Measurements from ENCODE around the gene SH3D21.

The SH3D21 gene

GRCh38 chr1:36330940-36331339 is 24.8 kb downstream of the SH3D21 start:
- no peak for DNase-seq

GRCh38 chr1:36337830-36338229 is 31.7 kb downstream of the SH3D21 start:
- DNase-seq: no peak

- DNase-seq: no peak
These were observed 33.0 kb downstream of the SH3D21 start for GRCh38 chr1:36339215-36339614.

GRCh38 chr1:36339615-36340014 is 33.4 kb downstream of the SH3D21 start:
- DNase-seq: no peak

DNA sequence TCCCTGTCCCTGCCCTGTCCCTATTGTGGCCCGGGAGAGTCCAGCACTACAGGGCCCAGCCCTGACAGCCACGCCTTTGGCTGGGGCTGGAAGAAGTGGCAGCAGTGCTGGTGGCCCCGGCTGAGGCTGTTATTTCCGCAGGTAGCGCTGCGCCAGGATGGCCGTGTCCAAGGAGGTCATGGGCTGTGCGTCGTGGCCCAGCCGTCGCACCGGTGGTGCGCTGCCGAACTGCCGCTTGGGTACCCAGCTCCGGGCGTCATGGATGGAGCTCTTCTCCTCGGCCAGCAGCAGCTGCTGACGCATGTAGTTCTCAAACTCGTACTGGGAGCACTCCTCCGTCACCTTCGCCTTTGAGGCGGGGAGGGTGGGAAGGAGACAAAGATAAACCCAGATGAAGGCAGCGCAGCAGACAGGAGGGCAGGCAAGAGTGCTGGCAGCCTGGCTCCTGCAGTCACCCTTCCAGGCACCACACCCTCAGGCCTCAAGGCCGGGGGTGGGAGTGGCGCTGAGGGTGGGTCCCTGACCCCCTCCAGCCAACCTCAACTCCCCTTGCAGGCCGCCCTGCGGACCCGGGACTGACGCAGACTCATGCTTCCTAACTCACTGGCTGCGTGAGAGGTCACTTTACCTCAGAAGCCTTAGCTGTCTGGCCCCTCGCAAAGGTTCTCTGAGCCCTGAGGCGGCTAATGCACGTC is 35.6 kb downstream of the SH3D21 start:
- DNase-seq: no peak

DNA sequence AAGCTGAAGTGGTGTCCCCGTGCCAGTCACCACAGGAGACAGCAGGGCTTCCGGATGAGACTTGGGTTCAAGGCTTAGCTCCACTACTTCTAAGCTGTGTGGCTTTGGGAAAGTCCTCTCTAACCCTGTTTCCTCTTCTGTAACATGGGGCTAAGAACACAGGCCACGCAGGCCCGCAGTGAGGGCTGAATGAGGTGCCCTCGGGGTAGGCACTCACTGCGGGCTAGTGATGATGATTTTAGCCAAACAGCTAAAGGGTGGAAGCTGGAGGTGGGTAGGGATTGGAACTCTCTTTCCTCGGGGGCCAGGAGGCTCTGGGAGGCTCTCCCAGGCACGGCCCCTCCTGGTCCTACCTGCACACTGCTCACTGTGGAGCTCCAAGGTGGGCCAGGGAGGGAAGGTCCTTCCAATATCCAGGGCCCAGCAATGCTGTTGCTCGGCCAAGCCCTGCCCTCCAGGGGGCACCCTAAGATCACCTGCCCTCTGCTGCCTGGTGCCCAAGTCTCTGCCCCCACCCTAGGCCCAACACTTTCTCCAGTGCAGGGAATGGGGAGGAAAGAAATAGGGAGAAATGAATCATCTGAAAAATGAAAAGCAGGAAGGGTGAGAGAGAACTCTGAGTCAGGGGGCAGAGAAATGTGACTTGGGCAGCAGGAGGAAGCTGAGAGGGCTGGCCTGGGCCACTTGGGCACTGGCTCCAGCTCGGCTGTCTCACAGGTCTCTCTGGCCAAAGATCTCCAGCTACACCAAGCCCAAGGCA is 36.4 kb downstream of the SH3D21 start:
- peak; percentile 62 to 68 for DNase-seq

DNA sequence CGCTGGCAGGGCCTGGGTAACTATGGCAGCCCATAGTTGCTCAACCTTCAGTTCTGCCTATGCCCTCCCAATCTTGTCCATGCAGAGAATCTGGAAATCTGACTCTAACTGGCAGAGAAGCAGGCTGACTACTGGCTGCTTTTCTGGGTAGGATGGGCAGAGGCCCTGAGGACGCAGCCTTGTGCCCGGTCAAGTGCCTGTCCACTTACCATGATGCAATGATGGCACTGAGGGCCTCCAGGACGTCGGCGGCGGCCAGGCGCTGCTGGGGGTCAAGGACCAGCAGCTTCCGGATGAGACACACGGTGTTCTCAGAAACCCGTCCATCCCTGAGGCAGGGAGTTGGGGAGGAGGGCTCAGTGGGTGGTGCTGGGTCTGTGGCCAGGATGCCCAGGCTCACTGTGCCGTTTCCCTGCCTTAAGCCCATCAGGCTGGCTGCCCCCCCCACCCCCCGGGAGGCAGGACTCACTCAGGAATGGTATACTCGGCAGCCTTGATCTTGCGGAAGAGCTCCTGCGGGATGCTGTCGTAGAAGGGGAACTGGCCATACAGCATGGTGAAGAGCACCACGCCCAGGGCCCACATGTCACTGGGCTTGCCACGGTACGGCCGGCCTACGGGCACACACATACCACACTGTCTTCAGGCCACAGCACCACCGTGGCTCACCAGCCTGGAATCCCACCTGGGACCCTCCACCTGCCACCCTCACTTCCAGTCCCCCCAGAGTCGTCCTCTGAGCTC is 37.7 kb downstream of the SH3D21 start:
- no peak for DNase-seq

- DNase-seq: no peak
These were observed 38.2 kb downstream of the SH3D21 start for GRCh38 chr1:36344395-36344680.

- DNase-seq: no peak
These were observed 39.2 kb downstream of the SH3D21 start for GRCh38 chr1:36345353-36345752.

GRCh38 chr1:36346741-36347370 is 40.7 kb downstream of the SH3D21 start:
- no peak for DNase-seq

DNA sequence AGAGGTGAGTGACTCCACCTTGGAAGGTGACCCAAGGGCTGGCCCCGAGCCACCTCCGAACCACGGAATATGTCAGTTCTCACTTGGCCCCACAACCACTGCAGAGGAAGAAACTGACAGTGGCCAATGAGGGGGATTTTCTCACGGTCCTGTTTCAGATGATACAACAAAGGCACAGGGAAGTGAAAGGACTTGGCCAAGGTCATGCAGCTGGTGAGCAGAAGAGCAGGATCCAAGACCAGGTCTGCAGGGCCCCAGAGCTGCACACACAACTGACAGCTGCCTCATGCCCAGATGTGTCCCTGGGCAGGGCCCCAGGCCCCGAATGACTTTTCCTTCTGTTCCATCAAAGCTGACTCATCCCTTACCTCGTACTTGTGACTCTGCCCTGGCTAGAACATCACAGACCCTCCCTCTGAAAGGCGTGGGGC is 43.1 kb downstream of the SH3D21 start:
- DNase-seq: peak in 1 of 2 experiments; percentile 24

DNA sequence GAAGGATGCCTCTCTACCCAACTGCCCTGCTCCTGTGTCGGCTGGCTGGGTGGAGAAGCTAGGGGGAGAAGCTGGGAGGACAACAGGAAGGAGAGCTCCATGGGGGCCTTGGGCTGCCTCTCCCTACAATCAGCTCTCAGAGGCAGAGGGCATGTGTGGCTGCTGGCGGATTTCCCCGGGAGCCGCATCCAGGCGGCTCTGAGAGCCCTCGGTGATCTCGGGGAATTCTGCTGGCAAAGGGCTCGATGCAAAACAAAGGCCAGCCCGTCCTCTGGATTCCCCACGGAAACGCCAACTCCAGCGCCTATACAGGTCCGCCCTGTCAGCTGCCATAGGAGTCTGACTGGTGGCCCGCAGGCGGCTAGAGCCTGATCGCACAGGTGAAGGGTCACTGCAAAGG is 43.7 kb downstream of the SH3D21 start:
- no peak for DNase-seq

GRCh38 chr1:36350659-36351226 is 44.6 kb downstream of the SH3D21 start:
- peak; percentile 45 to 54 for DNase-seq

GRCh38 chr1:36351227-36351977 is 45.2 kb downstream of the SH3D21 start:
- DNase-seq: no peak

GRCh38 chr1:36352125-36352909 is 46.1 kb downstream of the SH3D21 start:
- no peak for DNase-seq

DNA sequence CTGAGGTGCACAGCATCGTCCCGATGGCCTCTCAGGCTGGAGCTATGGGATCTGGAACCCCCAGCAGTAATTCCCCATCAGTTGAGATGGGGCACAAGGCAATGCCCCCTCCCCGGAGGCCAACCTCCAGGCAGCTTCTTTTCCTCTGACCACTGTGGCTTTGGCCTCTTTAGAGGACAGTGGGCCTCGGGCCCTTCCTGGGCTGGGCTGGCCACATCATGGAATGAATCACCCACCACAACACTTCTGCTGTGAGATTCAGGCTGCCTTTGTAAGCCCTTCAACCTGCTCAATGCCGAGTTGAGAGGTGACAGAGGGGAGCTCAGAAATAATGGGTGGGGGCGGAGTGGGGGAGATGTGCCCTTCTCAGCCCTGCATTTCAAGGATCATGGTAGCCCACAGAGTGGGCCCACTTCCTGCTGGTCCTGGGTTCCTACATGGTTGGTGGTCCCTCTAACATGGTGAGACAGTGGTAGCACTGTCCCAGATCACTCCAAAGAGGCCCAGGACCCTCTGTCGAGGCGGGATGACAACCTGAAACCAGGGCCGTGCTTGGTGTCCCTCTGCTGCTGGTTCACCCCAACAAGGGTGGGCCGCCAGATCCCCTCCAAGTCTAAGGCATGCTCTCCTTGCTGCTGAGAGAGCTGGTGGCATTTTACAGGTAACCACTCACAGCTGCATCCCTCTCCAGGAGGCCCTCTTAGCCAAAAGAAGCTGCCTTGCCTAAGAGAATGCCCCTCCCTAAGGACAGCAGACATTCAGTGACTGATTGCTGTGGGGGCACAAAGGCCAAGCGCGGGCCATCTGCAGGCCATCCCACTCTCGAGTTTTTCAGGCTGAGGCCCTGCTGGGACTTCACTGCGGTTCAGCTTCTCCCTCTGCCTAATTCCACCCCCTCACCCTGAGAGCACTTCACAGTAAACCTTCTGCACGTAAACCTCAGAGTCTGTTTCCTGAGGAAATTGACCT is 47.0 kb downstream of the SH3D21 start:
- no peak for DNase-seq

DNA sequence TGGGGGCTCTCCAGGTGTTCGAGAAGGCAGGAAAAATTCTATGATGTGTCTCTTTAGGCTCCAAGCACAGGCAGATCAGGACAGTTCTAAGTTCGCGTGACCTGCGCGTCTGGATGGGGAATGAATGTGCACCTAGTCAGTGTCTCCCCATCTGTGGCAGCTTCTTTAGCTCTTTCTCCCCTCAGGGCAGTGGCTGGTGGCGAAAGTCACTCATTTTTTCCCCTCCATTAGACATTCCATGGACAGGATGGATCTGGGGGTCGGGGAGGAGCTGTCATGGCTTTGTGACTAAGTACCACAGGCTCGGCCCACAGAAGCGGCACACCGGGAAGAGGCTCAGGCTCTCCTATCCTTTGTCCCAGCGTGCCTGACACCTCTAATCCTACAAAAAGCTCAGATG is 48.3 kb downstream of the SH3D21 start:
- DNase-seq: no peak

DNA sequence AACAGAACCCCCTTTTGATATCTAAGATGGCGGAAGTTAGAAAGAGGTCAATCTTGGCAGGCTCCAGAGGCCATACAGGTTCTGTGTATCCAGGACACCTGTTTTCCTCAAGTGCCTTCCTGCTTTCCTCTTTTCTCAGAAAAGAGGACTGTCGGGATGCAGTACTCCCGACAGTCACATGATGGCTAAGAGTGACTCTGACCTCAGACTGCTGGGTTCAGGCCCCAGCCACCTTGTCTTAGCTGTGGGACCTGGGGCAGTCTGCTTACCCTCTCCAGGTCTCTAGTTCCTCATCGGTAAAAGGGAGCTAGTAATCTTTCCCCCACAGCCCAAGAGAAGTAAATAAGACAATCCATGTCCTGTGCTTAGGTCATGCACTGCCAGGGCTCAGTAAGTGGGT is 49.6 kb downstream of the SH3D21 start:
- DNase-seq: no peak

- no peak for DNase-seq
These were observed 52.4 kb downstream of the SH3D21 start for GRCh38 chr1:36358514-36359084.

DNA sequence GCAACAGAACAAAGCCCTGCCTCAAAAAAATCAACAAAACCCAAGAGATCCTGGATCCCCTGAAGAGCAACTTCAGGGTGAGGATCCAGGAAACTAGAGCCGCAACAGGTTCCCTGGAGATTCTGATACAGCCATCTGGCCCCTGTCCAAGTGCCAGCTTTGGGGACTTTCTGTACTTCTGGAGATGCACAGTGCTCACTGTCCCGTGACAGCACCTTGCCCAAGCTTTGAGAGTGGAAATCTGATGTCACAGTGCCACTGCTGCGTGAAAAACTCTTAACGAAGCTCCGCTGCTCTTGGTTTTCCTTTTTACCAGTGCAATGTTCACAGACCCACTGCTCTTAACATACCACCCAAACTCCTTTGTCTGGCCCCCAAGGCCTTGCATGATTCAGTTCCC is 53.2 kb downstream of the SH3D21 start:
- no peak for DNase-seq
